AG04450 (cell line): ENCODE results near the gene UPK1A. TPM values are rescaled to one million over a fixed set of nuclear protein-coding genes. Genes with fewer than 3 reads are reported as not detected.

Experiments
- CTCF ChIA-PET: fragments of 300-600, 350-600 bp; formaldehyde crosslinking; extraction: SDS; loops from one replicate; lab custom pipeline; 2022; ENCODE audit warnings: antibody characterized with exemption, inconsistent platforms; lab: Charles Lee
- POLR2A ChIA-PET: fragments of 350-600 bp; formaldehyde crosslinking; extraction: SDS; loops from one replicate; lab custom pipeline; 2021; ENCODE audit warnings: antibody characterized with exemption, inconsistent platforms; lab: Yijun Ruan, JAX
- DNase-seq: peaks from one replicate; pipeline ENCODE4 v3.0.0-alpha.2; 2011; ENCODE audit warnings: low read depth, low spot score
- H3K27ac ChIP-seq: one replicate; pipeline ENCODE4 v1.5.1; 2012; ENCODE audit warnings: low read depth, low read length, control low read depth
- H3K27me3 ChIP-seq: one replicate; pipeline ENCODE4 v1.6.0; 2012; ENCODE audit warnings: low read length; ENCODE audit not compliant: control insufficient read depth, insufficient read depth
- H3K4me3 ChIP-seq: 2 replicates; pipeline ENCODE4 v1.5.1; 2011; ENCODE audit warnings: mild to moderate bottlenecking, low read depth, low read length, control low read depth
- H3K9me3 ChIP-seq: 2 replicates; pipeline ENCODE4 v1.5.1; 2012; ENCODE audit warnings: low read length; ENCODE audit not compliant: control insufficient read depth, insufficient read depth
- CTCF ChIP-seq: IDR thresholded peaks from 2 replicates; pipeline ENCODE4 v1.5.1; 2011; ENCODE audit warnings: low read depth, low read length, control low read depth, inconsistent platforms
- polyA plus RNA-seq: library from polyadenylated mRNA; depleted of rRNA; stranded (reverse); fragments of >200 nt; gene quantifications from 2 replicates; pipeline ENCODE4 v1.2.3, GENCODE V29; 2011

The UPK1A gene
- polyA plus RNA-seq, 1 experiment = not detected

GRCh38 chr19:35661995-35662340 lies 4.3 kb upstream of the UPK1A start:
- Histone ChIP-seq H3K9me3 (no peaks in the 10 kb centered on the region), H3K27ac (no peak overlapping the region), H3K27me3 (no peaks in the 10 kb centered on the region), H3K4me3 (no peak overlapping the region)
- ChIA-PET CTCF (interaction anchor here (0.6 to 1.0 kb wide), 3 partner anchors 33 to 158 kb away, joined by 3 read pairs; no protein-coding TSS in a partner anchor), POLR2A (no interaction called here)
- DNase-seq = no peak
- no peak for TF ChIP-seq CTCF

GRCh38 chr19:35663981-35664380 lies 2.3 kb upstream of the UPK1A start:
- ChIA-PET CTCF (interaction anchor here (0.8 to 1.1 kb wide), 2 partner anchors 17 to 156 kb away, joined by 3 to 8 read pairs; no protein-coding TSS in a partner anchor), POLR2A (no interaction called here)
- no peak overlapping the region for H3K4me3 ChIP-seq
- no peaks in the 10 kb centered on the region for H3K9me3 ChIP-seq
- H3K27ac ChIP-seq = no peak overlapping the region
- H3K27me3 ChIP-seq = no peaks in the 10 kb centered on the region
- TF ChIP-seq CTCF = no peak
- DNase-seq = no peak

- POLR2A ChIA-PET = no interaction called here
Measured at GRCh38 chr19:35665157-35665556, 1.2 kb upstream of the UPK1A start.

GRCh38 chr19:35665604-35666003 lies 713 bp upstream of the UPK1A start:
- no peak for TF ChIP-seq CTCF
- Histone ChIP-seq H3K4me3 (no peak overlapping the region), H3K27ac (no peak overlapping the region), H3K27me3 (peaks cover 6% of the 10 kb centered on the region), H3K9me3 (no peaks in the 10 kb centered on the region)
- no peak for DNase-seq
- ChIA-PET CTCF (no interaction called here), POLR2A (no interaction called here)

More at GRCh38 chr19:35665157-35665556, 1.2 kb upstream of the UPK1A start:
- CTCF ChIA-PET = interaction anchor here (0.8 kb wide), 1 partner anchor 16 kb away, joined by 3 read pairs; no protein-coding TSS in a partner anchor
- H3K9me3 ChIP-seq = no peaks in the 10 kb centered on the region
- no peak for DNase-seq
- no peak for TF ChIP-seq CTCF
- H3K27me3 ChIP-seq = peaks cover 6% of the 10 kb centered on the region
- H3K4me3 ChIP-seq = no peak overlapping the region
- H3K27ac ChIP-seq = no peak overlapping the region

- H3K27ac ChIP-seq = no peak overlapping the region
- no peak overlapping the region for H3K4me3 ChIP-seq
- POLR2A ChIA-PET = interaction anchor here (0.9 kb wide), 1 partner anchor 9 kb away, joined by 8 read pairs; no protein-coding TSS in a partner anchor
- CTCF ChIA-PET = interaction anchor here (0.5 kb wide), 1 partner anchor 552 kb away, joined by 8 read pairs; no protein-coding TSS in a partner anchor
- peaks cover 9% of the 10 kb centered on the region for H3K27me3 ChIP-seq
- no peaks in the 10 kb centered on the region; the same call in 1 of the 2 replicates for H3K9me3 ChIP-seq
- DNase-seq = no peak
- TF ChIP-seq CTCF = no peak
Measured at GRCh38 chr19:35669566-35669965, 3.2 kb downstream of the UPK1A start.
